ENCODE data around the gene YPEL2. TPM values are rescaled to one million over a fixed set of nuclear protein-coding genes. Genes with fewer than 3 reads are reported as not detected.

The YPEL2 gene
- total RNA-seq, 1 experiment from 2014 or later: 1.1 TPM

GRCh38 chr17:59304811-59305210 is 26.6 kb upstream of the YPEL2 start:
- in situ Hi-C loops (cut with HindIII; ENCODE audit: low pct_unique_long_range_greater_than_20kb, low sequenced_read_pairs): no loop called here
- TF ChIP-seq CTCF (IDR thresholded peaks at IDR 0.05): no peak

DNA sequence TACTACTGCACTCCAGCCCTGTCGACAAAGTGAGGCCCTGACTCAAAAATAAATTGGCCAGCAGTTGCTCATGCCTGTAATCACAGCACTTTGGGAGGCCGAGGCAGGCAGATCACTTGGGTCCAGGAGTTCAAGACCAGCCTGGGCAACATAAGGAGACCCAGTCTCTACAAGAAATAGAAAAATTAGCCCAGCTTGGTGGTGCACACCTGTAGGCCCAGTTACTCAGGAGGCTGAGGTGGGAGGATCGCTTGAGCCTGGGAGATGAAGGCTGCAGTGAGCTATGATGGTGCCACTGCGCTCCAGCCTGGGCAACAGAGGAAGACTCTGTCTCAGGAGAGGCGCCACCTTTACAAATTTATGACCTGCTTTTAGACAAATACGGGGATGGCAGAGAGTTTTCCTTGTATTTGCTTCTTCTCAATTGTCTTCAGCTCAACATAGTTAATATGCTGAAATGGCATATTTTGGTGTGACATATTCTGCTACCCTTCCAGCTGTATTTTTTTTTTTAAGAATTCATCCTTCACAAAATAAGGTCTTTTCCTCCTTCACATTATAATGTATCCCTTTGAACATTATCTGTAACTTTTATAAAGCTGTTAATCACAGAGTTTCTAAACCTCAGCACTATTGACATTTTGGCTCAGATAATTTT is 21.1 kb upstream of the YPEL2 start:
- ChIA-PET CTCF (interaction anchor here (0.6 to 0.7 kb wide), 3 partner anchors 131 to 525 kb away, joined by 3 to 9 read pairs (median 3); no protein-coding TSS in a partner anchor), POLR2A (interaction anchor here (0.6 kb wide), 2 partner anchors 25 to 850 kb away, joined by 5 read pairs; no protein-coding TSS in a partner anchor)
- H3K27me3 ChIP-seq (ENCODE audit: control insufficient read depth, insufficient read depth, low read length): no peaks in the 10 kb centered on the region
- H3K9me3 ChIP-seq (ENCODE audit: control insufficient read depth, insufficient read depth, low read depth, low read length): no peaks in the 10 kb centered on the region
- no peak overlapping the region for H3K27ac ChIP-seq (ENCODE audit: low read length)
- DNase-seq (ENCODE audit: low read depth, low spot score): no peak
- ATAC-seq: no peak
- TF ChIP-seq TCF7L2 (IDR thresholded peaks at IDR 0.05; ENCODE audit: low read depth, low read length) (no peak), POLR2AphosphoS5 (IDR thresholded peaks at IDR 0.05; ENCODE audit: low read depth, low read length) (no peak), CTCF (IDR thresholded peaks at IDR 0.05) (no peak), SIN3A (IDR thresholded peaks at IDR 0.05; ENCODE audit: borderline replicate concordance, insufficient read depth, low read depth, low read length) (no peak)
- TF ChIP-seq, protein P1, sequence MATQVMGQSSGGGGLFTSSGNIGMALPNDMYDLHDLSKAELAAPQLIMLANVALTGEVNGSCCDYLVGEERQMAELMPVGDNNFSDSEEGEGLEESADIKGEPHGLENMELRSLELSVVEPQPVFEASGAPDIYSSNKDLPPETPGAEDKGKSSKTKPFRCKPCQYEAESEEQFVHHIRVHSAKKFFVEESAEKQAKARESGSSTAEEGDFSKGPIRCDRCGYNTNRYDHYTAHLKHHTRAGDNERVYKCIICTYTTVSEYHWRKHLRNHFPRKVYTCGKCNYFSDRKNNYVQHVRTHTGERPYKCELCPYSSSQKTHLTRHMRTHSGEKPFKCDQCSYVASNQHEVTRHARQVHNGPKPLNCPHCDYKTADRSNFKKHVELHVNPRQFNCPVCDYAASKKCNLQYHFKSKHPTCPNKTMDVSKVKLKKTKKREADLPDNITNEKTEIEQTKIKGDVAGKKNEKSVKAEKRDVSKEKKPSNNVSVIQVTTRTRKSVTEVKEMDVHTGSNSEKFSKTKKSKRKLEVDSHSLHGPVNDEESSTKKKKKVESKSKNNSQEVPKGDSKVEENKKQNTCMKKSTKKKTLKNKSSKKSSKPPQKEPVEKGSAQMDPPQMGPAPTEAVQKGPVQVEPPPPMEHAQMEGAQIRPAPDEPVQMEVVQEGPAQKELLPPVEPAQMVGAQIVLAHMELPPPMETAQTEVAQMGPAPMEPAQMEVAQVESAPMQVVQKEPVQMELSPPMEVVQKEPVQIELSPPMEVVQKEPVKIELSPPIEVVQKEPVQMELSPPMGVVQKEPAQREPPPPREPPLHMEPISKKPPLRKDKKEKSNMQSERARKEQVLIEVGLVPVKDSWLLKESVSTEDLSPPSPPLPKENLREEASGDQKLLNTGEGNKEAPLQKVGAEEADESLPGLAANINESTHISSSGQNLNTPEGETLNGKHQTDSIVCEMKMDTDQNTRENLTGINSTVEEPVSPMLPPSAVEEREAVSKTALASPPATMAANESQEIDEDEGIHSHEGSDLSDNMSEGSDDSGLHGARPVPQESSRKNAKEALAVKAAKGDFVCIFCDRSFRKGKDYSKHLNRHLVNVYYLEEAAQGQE (IDR thresholded peaks at IDR 0.05; ENCODE audit: insufficient read depth in 1 of 2, low read depth in 2 of 2, low read length in 1 of 2): no peak
- H3K36me3 ChIP-seq (ENCODE audit: control insufficient read depth, insufficient read depth, low read length): no peaks in the 10 kb centered on the region
- H3K4me3 ChIP-seq (ENCODE audit: low read depth in 2 of 2, low read length in 2 of 2): no peak overlapping the region
- in situ Hi-C loops (cut with HindIII; ENCODE audit: low pct_unique_long_range_greater_than_20kb, low sequenced_read_pairs) (no loop called here), intact Hi-C loops (cut with micrococcal nuclease; ENCODE audit: unreplicated experiment) (loop anchor here (2.0 kb wide), 1 partner anchor 130 kb away; no protein-coding TSS in a partner anchor)
- no peaks in the 10 kb centered on the region for H3K4me1 ChIP-seq (ENCODE audit: control insufficient read depth, insufficient read depth, low read length)
- BruUV-seq (replicated peaks): no TSS peak

More at GRCh38 chr17:59304811-59305210, 26.6 kb upstream of the YPEL2 start:
- ChIA-PET POLR2A (no interaction called here), CTCF (no interaction called here)
- BruUV-seq (replicated peaks): no TSS peak
- Histone ChIP-seq H3K4me3 (ENCODE audit: low read depth in 2 of 2, low read length in 2 of 2) (no peak overlapping the region), H3K27me3 (ENCODE audit: control insufficient read depth, insufficient read depth, low read length) (no peaks in the 10 kb centered on the region), H3K27ac (ENCODE audit: low read length) (no peak overlapping the region), H3K4me1 (ENCODE audit: control insufficient read depth, insufficient read depth, low read length) (no peaks in the 10 kb centered on the region), H3K36me3 (ENCODE audit: control insufficient read depth, insufficient read depth, low read length) (no peaks in the 10 kb centered on the region), H3K9me3 (ENCODE audit: control insufficient read depth, insufficient read depth, low read depth, low read length) (no peaks in the 10 kb centered on the region)
- DNase-seq (ENCODE audit: low read depth, low spot score) (no peak), ATAC-seq (no peak)
- intact Hi-C loops (cut with micrococcal nuclease; ENCODE audit: unreplicated experiment): no loop called here

Data from Panc1 (cell line).